ENCODE data around the gene ARHGEF40. TPM values are rescaled to one million over a fixed set of nuclear protein-coding genes. Genes with fewer than 3 reads are reported as not detected.

Gene ARHGEF40
- total RNA-seq, 4 donors from 2014 or later = 7.5 to 21.2 (median 14.4) TPM

DNA sequence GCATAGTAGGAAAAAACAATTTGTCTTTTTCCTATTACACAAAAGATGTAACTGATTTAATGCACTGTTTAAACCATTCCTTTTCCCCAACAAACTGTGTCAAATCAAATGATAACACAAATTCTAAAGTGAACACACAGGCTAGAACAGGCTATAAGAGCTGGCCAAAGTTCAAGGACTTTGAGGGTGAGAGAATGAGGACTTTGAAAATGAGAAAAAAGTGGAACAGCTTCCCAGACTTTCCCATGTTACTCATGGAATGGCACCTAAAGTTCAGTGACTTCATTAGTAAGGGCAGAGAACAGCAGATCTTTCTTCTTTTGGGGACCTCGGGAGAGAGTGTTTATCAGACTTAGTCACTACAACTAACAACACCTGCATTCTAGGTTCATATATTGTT is 53.3 kb downstream of the ARHGEF40 start:
- no peak overlapping the region for H3K4me3 ChIP-seq (ENCODE audit: low read depth, poor library complexity, severe bottlenecking)
- no peak for DNase-seq (ENCODE audit: low spot score in 2 of 2)
- TF ChIP-seq, protein P1, sequence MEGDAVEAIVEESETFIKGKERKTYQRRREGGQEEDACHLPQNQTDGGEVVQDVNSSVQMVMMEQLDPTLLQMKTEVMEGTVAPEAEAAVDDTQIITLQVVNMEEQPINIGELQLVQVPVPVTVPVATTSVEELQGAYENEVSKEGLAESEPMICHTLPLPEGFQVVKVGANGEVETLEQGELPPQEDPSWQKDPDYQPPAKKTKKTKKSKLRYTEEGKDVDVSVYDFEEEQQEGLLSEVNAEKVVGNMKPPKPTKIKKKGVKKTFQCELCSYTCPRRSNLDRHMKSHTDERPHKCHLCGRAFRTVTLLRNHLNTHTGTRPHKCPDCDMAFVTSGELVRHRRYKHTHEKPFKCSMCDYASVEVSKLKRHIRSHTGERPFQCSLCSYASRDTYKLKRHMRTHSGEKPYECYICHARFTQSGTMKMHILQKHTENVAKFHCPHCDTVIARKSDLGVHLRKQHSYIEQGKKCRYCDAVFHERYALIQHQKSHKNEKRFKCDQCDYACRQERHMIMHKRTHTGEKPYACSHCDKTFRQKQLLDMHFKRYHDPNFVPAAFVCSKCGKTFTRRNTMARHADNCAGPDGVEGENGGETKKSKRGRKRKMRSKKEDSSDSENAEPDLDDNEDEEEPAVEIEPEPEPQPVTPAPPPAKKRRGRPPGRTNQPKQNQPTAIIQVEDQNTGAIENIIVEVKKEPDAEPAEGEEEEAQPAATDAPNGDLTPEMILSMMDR (IDR thresholded peaks at IDR 0.05) = no peak
- no peak for TF ChIP-seq POLR2A (IDR thresholded peaks at IDR 0.05)
- intact Hi-C loops (cut with DNase I; ENCODE audit: low total_unique reads) = no loop called here
- WGBS, 2 donors = 66 to 67% methylated on average over 1 of the region's 1 CpG

- intact Hi-C loops (cut with DNase I; ENCODE audit: low total_unique reads) = no loop called here
Observed at GRCh38 chr14:21133901-21134300, 63.8 kb downstream of the ARHGEF40 start.

GRCh38 chr14:21136024-21136423 is 65.9 kb downstream of the ARHGEF40 start:
- intact Hi-C loops (cut with DNase I; ENCODE audit: low total_unique reads) = no loop called here
- H3K4me3 ChIP-seq (ENCODE audit: low read depth, poor library complexity, severe bottlenecking) = no peak overlapping the region
- TF ChIP-seq POLR2A (IDR thresholded peaks at IDR 0.05) = no peak
- TF ChIP-seq, protein P1 (IDR thresholded peaks at IDR 0.05) = no peak
- 24 to 28% methylated on average over 1 of the region's 1 CpG for WGBS, 2 donors
- DNase-seq (ENCODE audit: low spot score in 2 of 2) = no peak

More at GRCh38 chr14:21133901-21134300, 63.8 kb downstream of the ARHGEF40 start:
- DNase-seq (ENCODE audit: low spot score in 2 of 2) = no peak
- H3K4me3 ChIP-seq (ENCODE audit: low read depth, poor library complexity, severe bottlenecking) = no peak overlapping the region
- TF ChIP-seq POLR2A (IDR thresholded peaks at IDR 0.05) = no peak
- TF ChIP-seq, protein P1 (IDR thresholded peaks at IDR 0.05) = no peak
- WGBS, 2 donors = 36 to 64% methylated on average over 1 of the region's 1 CpG

Small RNA genes lying within 50 kb of the gene (microRNA-seq; reads per million reads assigned to microRNA genes)
- gene MIR6717 (ENCODE audit: borderline number of aligned reads in 1 of 2, borderline replicate concordance in 2 of 2) = 0 reads per million in 2 donors

Other genes starting within 250 kb of the ARHGEF40 start
- not detected for gene RNASE3, start 178.9 kb upstream of the ARHGEF40 start, total RNA-seq
- gene RNASE2, start 114.8 kb upstream of the ARHGEF40 start, total RNA-seq = under 1 TPM in 1 of 4 donors, not detected in 3; 0.96 TPM
- 100 to 1,000 TPM in 2 of 4 donors, 10 to 100 TPM in 2; 73.0 to 152 (median 91.6) TPM for gene METTL17, start 80.3 kb upstream of the ARHGEF40 start, total RNA-seq
- 100 to 1,000 TPM in 1 of 4 donors, 10 to 100 TPM in 3; 25.3 to 117 (median 46.9) TPM for gene SLC39A2, start 71.0 kb upstream of the ARHGEF40 start, total RNA-seq
- 100 to 1,000 TPM; 186 to 475 (median 282) TPM for gene NDRG2, start 45.2 kb upstream of the ARHGEF40 start, total RNA-seq
- under 1 TPM in 1 of 4 donors, not detected in 3; 0.71 TPM for gene TPPP2, start 40.1 kb upstream of the ARHGEF40 start, total RNA-seq
- not detected for gene RNASE13, start 35.5 kb upstream of the ARHGEF40 start, total RNA-seq
- gene RNASE7, start 27.9 kb upstream of the ARHGEF40 start, total RNA-seq = 10 to 100 TPM; 34.1 to 83.3 (median 47.8) TPM
- gene RNASE8, start 12.5 kb upstream of the ARHGEF40 start, total RNA-seq = not detected
- gene ZNF219, start 28.4 kb downstream of the ARHGEF40 start, total RNA-seq = 10 to 100 TPM; 56.9 to 89.9 (median 82.2) TPM
- 1 to 10 TPM in 1 of 4 donors, under 1 TPM in 1, not detected in 2; 0.39 to 1.0 TPM for gene TMEM253, start 30.8 kb downstream of the ARHGEF40 start, total RNA-seq
- under 1 TPM in 1 of 4 donors, not detected in 3; 0.17 TPM for gene OR5AU1, start 85.8 kb downstream of the ARHGEF40 start, total RNA-seq
- gene HNRNPC, start 199.1 kb downstream of the ARHGEF40 start, total RNA-seq = 100 to 1,000 TPM; 312 to 425 (median 376) TPM
- 1 to 10 TPM in 1 of 4 donors, under 1 TPM in 1, not detected in 2; 0.21 to 2.6 TPM for gene RPGRIP1, start 209.8 kb downstream of the ARHGEF40 start, total RNA-seq

Measured in lower leg skin (tissue), 4 donors.